ENCODE measurements around the gene BLOC1S5. TPM values are rescaled to one million over a fixed set of nuclear protein-coding genes. Genes with fewer than 3 reads are reported as not detected.

Gene BLOC1S5
- total and polyA plus RNA-seq, 2 of the 13 experiments (the other 11 are each of a cell fraction or from before 2014, with no cell fraction given): 10.5 to 41.5 TPM

DNA sequence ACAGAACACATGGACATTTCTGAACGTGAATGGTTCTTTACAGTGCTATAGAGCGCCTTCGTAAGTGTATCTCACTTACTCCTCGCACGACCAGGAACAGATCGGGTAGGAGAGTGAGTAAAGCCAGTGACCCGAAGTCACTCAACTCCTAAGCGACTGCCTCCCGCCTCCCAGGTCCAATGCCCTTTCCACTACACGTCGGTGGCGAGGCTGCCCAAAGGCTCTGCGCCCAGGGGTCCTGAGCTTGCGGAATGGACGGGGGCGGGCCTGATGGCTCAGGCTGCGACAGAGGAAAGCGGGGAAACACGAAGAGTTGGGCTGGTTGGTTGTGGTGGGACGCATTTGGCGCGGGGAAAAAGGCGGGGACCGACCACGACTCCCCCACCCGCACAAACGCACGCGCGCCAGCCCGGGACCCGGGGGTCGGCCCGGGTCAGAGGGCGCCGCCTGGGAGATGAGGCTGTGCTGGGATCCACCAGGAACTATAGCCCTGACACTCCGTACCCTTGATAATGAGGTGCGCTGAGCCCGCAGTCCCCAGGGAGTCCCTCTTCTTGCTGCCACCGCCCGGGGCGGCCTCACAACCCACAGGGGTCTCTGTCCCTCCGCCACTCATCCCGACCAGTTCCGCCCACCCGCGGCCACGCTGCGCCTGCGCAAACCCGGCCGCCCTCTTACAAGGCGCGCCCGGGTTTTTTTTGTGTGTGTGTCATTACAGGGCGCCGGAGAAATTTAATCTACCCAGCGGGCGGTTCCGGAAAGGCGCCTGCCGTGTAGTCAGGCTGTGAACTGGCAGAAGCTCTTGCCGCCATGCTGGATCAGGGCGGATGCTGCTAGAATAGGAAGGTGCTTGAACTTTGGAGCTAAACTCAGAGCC, at the start of gene BLOC1S5 (continued):
- TF ChIP-seq ZNF121 (CRISPR knock-in tag; IDR thresholded peaks at IDR 0.05) (peak; percentile 64; the same call in 1 of the 2 replicates), ZNF260 (CRISPR knock-in tag; IDR thresholded peaks at IDR 0.05; ENCODE audit: borderline replicate concordance, low read depth) (no peak), IRF9 (CRISPR knock-in tag; IDR thresholded peaks at IDR 0.05; ENCODE audit: borderline replicate concordance) (peak; percentile 96; the same call in 1 of the 2 replicates), ZNF230 (CRISPR knock-in tag; IDR thresholded peaks at IDR 0.05) (peak; percentile 87), ZNF329 (CRISPR knock-in tag; IDR thresholded peaks at IDR 0.05; ENCODE audit: low read depth) (peak; percentile 86; the same call in 1 of the 2 replicates), POLR2G (IDR thresholded peaks at IDR 0.05; ENCODE audit: low read depth, low read length) (peak; percentile 92), ZNF383 (CRISPR knock-in tag; IDR thresholded peaks at IDR 0.05; ENCODE audit: borderline replicate concordance) (no peak), ZNF513 (CRISPR knock-in tag; conservative IDR thresholded peaks at IDR 0.05) (no peak), MED13 (CRISPR knock-in tag; IDR thresholded peaks at IDR 0.05) (no peak; the same call in 1 of the 2 replicates), KDM3A (CRISPR knock-in tag; IDR thresholded peaks at IDR 0.05; ENCODE audit: low read depth) (peak; percentile 49; the same call in 1 of the 2 replicates), ZNF567 (CRISPR knock-in tag; IDR thresholded peaks at IDR 0.05; ENCODE audit: borderline replicate concordance) (no peak), ZNF296 (CRISPR knock-in tag; conservative IDR thresholded peaks at IDR 0.05) (peak; percentile 2; the same call in 1 of the 2 replicates), ZNF101 (CRISPR knock-in tag; IDR thresholded peaks at IDR 0.05; ENCODE audit: borderline replicate concordance, low read depth) (no peak), TARDBP (CRISPR knock-in tag; IDR thresholded peaks at IDR 0.05) (peak; percentile 88), ZNF775 (CRISPR knock-in tag; IDR thresholded peaks at IDR 0.05; ENCODE audit: borderline replicate concordance) (no peak), FOXK2 (IDR thresholded peaks at IDR 0.05) (0 out of 2 replicates have a peak, but pooled peaks have one; percentile 22), CC2D1A (CRISPR knock-in tag; IDR thresholded peaks at IDR 0.05) (no peak), MYC (CRISPR knock-in tag; IDR thresholded peaks at IDR 0.05; ENCODE audit: borderline replicate concordance) (peak; percentile 76), ZNF17 (CRISPR knock-in tag; IDR thresholded peaks at IDR 0.05) (no peak), SRSF9 (IDR thresholded peaks at IDR 0.05; ENCODE audit: borderline replicate concordance, insufficient read depth, low read depth, low read length, poor library complexity, severe bottlenecking) (no peak), MED8 (CRISPR knock-in tag; IDR thresholded peaks at IDR 0.05; ENCODE audit: insufficient replicate concordance) (peak; percentile 84)
- TF ChIP-seq, protein P1, sequence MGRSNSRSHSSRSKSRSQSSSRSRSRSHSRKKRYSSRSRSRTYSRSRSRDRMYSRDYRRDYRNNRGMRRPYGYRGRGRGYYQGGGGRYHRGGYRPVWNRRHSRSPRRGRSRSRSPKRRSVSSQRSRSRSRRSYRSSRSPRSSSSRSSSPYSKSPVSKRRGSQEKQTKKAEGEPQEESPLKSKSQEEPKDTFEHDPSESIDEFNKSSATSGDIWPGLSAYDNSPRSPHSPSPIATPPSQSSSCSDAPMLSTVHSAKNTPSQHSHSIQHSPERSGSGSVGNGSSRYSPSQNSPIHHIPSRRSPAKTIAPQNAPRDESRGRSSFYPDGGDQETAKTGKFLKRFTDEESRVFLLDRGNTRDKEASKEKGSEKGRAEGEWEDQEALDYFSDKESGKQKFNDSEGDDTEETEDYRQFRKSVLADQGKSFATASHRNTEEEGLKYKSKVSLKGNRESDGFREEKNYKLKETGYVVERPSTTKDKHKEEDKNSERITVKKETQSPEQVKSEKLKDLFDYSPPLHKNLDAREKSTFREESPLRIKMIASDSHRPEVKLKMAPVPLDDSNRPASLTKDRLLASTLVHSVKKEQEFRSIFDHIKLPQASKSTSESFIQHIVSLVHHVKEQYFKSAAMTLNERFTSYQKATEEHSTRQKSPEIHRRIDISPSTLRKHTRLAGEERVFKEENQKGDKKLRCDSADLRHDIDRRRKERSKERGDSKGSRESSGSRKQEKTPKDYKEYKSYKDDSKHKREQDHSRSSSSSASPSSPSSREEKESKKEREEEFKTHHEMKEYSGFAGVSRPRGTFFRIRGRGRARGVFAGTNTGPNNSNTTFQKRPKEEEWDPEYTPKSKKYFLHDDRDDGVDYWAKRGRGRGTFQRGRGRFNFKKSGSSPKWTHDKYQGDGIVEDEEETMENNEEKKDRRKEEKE (IDR thresholded peaks at IDR 0.05): no peak
- TF ChIP-seq, protein P2, sequence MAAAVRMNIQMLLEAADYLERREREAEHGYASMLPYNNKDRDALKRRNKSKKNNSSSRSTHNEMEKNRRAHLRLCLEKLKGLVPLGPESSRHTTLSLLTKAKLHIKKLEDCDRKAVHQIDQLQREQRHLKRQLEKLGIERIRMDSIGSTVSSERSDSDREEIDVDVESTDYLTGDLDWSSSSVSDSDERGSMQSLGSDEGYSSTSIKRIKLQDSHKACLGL (CRISPR knock-in tag; IDR thresholded peaks at IDR 0.05): peak; percentile 92
